IMR-90 (cell line): Measurements from ENCODE around the gene PLA2G4E.

Experiments used
- FOS ChIP-seq: fragments of 150-350 bp; IDR thresholded peaks from 2 replicates; pipeline ENCODE4 v1.6.1; 2016; ENCODE audit warnings: low read depth, low read length
- MAFK ChIP-seq: IDR thresholded peaks from 2 replicates; pipeline ENCODE4 v1.6.1; 2012; ENCODE audit warnings: low read depth, low read length, improper control_type of control experiment
- POLR2A ChIP-seq: IDR thresholded peaks from 2 replicates; pipeline ENCODE4 v1.6.1; 2012; ENCODE audit warnings: mild to moderate bottlenecking, low read depth, low read length
- RAD21 ChIP-seq: IDR thresholded peaks from 2 replicates; pipeline ENCODE4 v1.6.1; 2012; ENCODE audit warnings: low read length, improper control_type of control experiment
- RCOR1 ChIP-seq: IDR thresholded peaks from 2 replicates; pipeline ENCODE4 v1.6.1; 2012; ENCODE audit warnings: mild to moderate bottlenecking, low read length, improper control_type of control experiment; ENCODE audit not compliant: insufficient replicate concordance
- RFX5 ChIP-seq: IDR thresholded peaks from 2 replicates; pipeline ENCODE4 v1.8.0; 2012; ENCODE audit warnings: low read depth, mild to moderate bottlenecking, low read length, moderate library complexity
- SMC3 ChIP-seq: fragments of 150-350 bp; IDR thresholded peaks from 2 replicates; pipeline ENCODE4 v1.6.1; 2016; ENCODE audit warnings: low read depth, mild to moderate bottlenecking, antibody characterized with exemption, low read length, moderate library complexity
- TF ChIP-seq, protein P1 (sequence below): conservative IDR thresholded peaks from 2 replicates; pipeline ENCODE4 v1.5.1; 2012; ENCODE audit warnings: mild to moderate bottlenecking, low read depth, low read length, improper control_type of control experiment
- TF ChIP-seq, protein P2 (sequence below): fragments of 150-350 bp; IDR thresholded peaks from 2 replicates; pipeline ENCODE4 v1.6.1; 2017; ENCODE audit warnings: mild to moderate bottlenecking, antibody characterized with exemption, low read length, low read depth

GRCh38 chr15:41941644-41942415 lies 79.0 kb downstream of the PLA2G4E start:
- TF ChIP-seq POLR2A = no peak
- TF ChIP-seq, protein P1, sequence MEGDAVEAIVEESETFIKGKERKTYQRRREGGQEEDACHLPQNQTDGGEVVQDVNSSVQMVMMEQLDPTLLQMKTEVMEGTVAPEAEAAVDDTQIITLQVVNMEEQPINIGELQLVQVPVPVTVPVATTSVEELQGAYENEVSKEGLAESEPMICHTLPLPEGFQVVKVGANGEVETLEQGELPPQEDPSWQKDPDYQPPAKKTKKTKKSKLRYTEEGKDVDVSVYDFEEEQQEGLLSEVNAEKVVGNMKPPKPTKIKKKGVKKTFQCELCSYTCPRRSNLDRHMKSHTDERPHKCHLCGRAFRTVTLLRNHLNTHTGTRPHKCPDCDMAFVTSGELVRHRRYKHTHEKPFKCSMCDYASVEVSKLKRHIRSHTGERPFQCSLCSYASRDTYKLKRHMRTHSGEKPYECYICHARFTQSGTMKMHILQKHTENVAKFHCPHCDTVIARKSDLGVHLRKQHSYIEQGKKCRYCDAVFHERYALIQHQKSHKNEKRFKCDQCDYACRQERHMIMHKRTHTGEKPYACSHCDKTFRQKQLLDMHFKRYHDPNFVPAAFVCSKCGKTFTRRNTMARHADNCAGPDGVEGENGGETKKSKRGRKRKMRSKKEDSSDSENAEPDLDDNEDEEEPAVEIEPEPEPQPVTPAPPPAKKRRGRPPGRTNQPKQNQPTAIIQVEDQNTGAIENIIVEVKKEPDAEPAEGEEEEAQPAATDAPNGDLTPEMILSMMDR = no peak
- TF ChIP-seq, protein P2, sequence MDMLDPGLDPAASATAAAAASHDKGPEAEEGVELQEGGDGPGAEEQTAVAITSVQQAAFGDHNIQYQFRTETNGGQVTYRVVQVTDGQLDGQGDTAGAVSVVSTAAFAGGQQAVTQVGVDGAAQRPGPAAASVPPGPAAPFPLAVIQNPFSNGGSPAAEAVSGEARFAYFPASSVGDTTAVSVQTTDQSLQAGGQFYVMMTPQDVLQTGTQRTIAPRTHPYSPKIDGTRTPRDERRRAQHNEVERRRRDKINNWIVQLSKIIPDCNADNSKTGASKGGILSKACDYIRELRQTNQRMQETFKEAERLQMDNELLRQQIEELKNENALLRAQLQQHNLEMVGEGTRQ = no peak
- TF ChIP-seq MAFK = no peak
- no peak for TF ChIP-seq RCOR1
- no peak for TF ChIP-seq RAD21
- no peak for TF ChIP-seq FOS
- TF ChIP-seq RFX5 = no peak
- no peak for TF ChIP-seq SMC3
